ENCODE data around the gene ADSS2.
A peak's percentile ranks its signal among the peaks of the same experiment; 100 is the strongest.

The ADSS2 gene

DNA sequence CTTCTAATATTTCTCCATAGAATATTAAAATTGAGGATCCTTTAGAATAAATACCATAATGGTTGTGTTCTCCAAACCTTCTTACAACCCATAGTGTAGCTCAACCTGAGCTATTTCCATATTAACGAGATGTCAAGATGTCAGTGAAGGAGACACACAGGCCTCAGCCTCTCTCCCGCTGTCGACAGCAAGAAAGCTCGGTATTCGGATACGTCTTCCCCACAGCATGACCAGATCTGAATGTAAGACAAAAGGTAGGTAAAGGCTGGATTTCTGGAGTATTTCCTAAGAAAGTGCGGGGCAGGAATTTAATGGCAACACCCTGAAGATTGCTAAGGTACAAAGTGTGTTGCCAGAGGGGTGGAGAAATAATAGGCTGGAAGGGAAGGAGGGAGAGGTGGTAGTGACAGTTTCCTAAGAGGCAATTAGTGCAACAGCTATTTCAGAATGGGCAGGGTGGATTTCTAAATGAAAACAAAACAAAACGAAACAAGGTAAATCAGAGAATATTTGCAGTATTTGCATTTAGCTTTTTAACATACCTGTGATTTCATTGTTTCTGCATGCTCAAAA is 1.7 kb downstream of the ADSS2 start:
- H3K9me3 ChIP-seq (ENCODE audit: severe bottlenecking): no peaks in the 10 kb centered on the region
- peaks cover 37% of the 10 kb centered on the region for H3K4me1 ChIP-seq (ENCODE audit: insufficient read depth, poor library complexity, severe bottlenecking)
- H3K27me3 ChIP-seq (ENCODE audit: insufficient read depth, poor library complexity, severe bottlenecking): no peaks in the 10 kb centered on the region
- DNase-seq (ENCODE audit: low spot score): no peak
- peak overlapping the region; percentile 82 for H3K4me3 ChIP-seq (ENCODE audit: severe bottlenecking)
- peak overlapping the region; percentile 78 for H3K27ac ChIP-seq (ENCODE audit: poor library complexity, severe bottlenecking)
- no peak for ATAC-seq (ENCODE audit: low read depth)
- H3K36me3 ChIP-seq (ENCODE audit: low read depth): peaks cover 33% of the 10 kb centered on the region
- TF ChIP-seq, protein P1, sequence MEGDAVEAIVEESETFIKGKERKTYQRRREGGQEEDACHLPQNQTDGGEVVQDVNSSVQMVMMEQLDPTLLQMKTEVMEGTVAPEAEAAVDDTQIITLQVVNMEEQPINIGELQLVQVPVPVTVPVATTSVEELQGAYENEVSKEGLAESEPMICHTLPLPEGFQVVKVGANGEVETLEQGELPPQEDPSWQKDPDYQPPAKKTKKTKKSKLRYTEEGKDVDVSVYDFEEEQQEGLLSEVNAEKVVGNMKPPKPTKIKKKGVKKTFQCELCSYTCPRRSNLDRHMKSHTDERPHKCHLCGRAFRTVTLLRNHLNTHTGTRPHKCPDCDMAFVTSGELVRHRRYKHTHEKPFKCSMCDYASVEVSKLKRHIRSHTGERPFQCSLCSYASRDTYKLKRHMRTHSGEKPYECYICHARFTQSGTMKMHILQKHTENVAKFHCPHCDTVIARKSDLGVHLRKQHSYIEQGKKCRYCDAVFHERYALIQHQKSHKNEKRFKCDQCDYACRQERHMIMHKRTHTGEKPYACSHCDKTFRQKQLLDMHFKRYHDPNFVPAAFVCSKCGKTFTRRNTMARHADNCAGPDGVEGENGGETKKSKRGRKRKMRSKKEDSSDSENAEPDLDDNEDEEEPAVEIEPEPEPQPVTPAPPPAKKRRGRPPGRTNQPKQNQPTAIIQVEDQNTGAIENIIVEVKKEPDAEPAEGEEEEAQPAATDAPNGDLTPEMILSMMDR (IDR thresholded peaks at IDR 0.05; ENCODE audit: poor library complexity, severe bottlenecking): no peak

GRCh38 chr1:244448279-244449036 is 3.3 kb downstream of the ADSS2 start:
- no peaks in the 10 kb centered on the region for H3K9me3 ChIP-seq (ENCODE audit: severe bottlenecking)
- H3K36me3 ChIP-seq (ENCODE audit: low read depth): peaks cover 38% of the 10 kb centered on the region
- H3K27me3 ChIP-seq (ENCODE audit: insufficient read depth, poor library complexity, severe bottlenecking): no peaks in the 10 kb centered on the region
- DNase-seq (ENCODE audit: low spot score) (no peak), ATAC-seq (ENCODE audit: low read depth) (no peak)
- no peak overlapping the region for H3K27ac ChIP-seq (ENCODE audit: poor library complexity, severe bottlenecking)
- no peak overlapping the region for H3K4me3 ChIP-seq (ENCODE audit: severe bottlenecking)
- TF ChIP-seq, protein P1 (IDR thresholded peaks at IDR 0.05; ENCODE audit: poor library complexity, severe bottlenecking): no peak
- peaks cover 40% of the 10 kb centered on the region for H3K4me1 ChIP-seq (ENCODE audit: insufficient read depth, poor library complexity, severe bottlenecking)

DNA sequence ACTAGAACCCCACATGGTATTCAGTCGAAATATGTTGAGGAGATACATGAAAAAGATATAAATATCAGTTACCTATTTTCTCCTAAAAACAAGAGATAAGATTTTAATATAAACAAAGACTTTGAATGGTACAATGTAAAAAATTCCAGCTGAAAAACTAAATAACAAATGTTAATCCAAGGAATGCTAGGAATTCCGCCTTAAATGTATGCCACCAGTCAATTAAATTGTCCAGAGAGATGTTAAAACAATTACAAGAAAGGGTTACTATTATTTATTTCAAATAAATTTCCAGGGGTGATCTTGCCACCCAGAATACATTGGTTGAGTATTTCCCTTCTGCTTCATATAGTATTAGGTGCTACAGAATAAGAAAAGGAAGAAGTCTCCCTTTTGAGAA is 4.2 kb downstream of the ADSS2 start:
- H3K27ac ChIP-seq (ENCODE audit: poor library complexity, severe bottlenecking): no peak overlapping the region
- H3K27me3 ChIP-seq (ENCODE audit: insufficient read depth, poor library complexity, severe bottlenecking): no peaks in the 10 kb centered on the region
- H3K9me3 ChIP-seq (ENCODE audit: severe bottlenecking): no peaks in the 10 kb centered on the region
- H3K36me3 ChIP-seq (ENCODE audit: low read depth): peaks cover 38% of the 10 kb centered on the region
- H3K4me3 ChIP-seq (ENCODE audit: severe bottlenecking): no peak overlapping the region
- ATAC-seq (ENCODE audit: low read depth) (no peak), DNase-seq (ENCODE audit: low spot score) (no peak)
- H3K4me1 ChIP-seq (ENCODE audit: insufficient read depth, poor library complexity, severe bottlenecking): peaks cover 38% of the 10 kb centered on the region
- TF ChIP-seq, protein P1 (IDR thresholded peaks at IDR 0.05; ENCODE audit: poor library complexity, severe bottlenecking): no peak

GRCh38 chr1:244447024-244447423 is 4.7 kb downstream of the ADSS2 start:
- H3K27me3 ChIP-seq (ENCODE audit: insufficient read depth, poor library complexity, severe bottlenecking): no peaks in the 10 kb centered on the region
- H3K4me3 ChIP-seq (ENCODE audit: severe bottlenecking): no peak overlapping the region
- peaks cover 38% of the 10 kb centered on the region for H3K36me3 ChIP-seq (ENCODE audit: low read depth)
- TF ChIP-seq, protein P1 (IDR thresholded peaks at IDR 0.05; ENCODE audit: poor library complexity, severe bottlenecking): no peak
- H3K4me1 ChIP-seq (ENCODE audit: insufficient read depth, poor library complexity, severe bottlenecking): peaks cover 37% of the 10 kb centered on the region
- no peaks in the 10 kb centered on the region for H3K9me3 ChIP-seq (ENCODE audit: severe bottlenecking)
- ATAC-seq (ENCODE audit: low read depth) (no peak), DNase-seq (ENCODE audit: low spot score) (no peak)
- H3K27ac ChIP-seq (ENCODE audit: poor library complexity, severe bottlenecking): no peak overlapping the region
